ENCODE results near the gene FIGNL1. TPM values are rescaled to one million over a fixed set of nuclear protein-coding genes. Genes with fewer than 3 reads are reported as not detected.

Gene FIGNL1
- total RNA-seq, 1 experiment from 2014 or later = 13.8 TPM

- Histone ChIP-seq H2BK120ac (ENCODE audit: low read depth, low read length, poor library complexity, severe bottlenecking) (no peak overlapping the region), H3K18ac (ENCODE audit: insufficient read length, low read depth, low read length) (no peak overlapping the region), H3K23ac (ENCODE audit: insufficient read length, low read depth, low read length) (no peak overlapping the region), H3K4ac (ENCODE audit: low read depth, low read length) (no peak overlapping the region), H2BK5ac (ENCODE audit: insufficient read length, low read length) (no peak overlapping the region), H3K4me1 (ENCODE audit: insufficient read depth, low read length) (no peaks in the 10 kb centered on the region), H3K79me1 (ENCODE audit: insufficient read depth, low read depth, low read length, poor library complexity, severe bottlenecking) (no peaks in the 10 kb centered on the region), H3K56ac (ENCODE audit: insufficient read length, low read depth, low read length) (no peak overlapping the region), H3T11ph (ENCODE audit: low read length) (no peak overlapping the region), H3K27ac (ENCODE audit: insufficient read length, low read depth, low read length) (no peak overlapping the region), H3K9me3 (ENCODE audit: control insufficient read depth, low read depth, low read length) (no peaks in the 10 kb centered on the region), H3K4me2 (ENCODE audit: insufficient read depth, insufficient read length, low read length) (no peak overlapping the region), H2BK15ac (ENCODE audit: low read depth, low read length) (no peak overlapping the region), H2AFZ (ENCODE audit: low read length) (no peak overlapping the region), H3K14ac (ENCODE audit: insufficient read depth, low read length) (no peak overlapping the region), H3K9ac (ENCODE audit: extremely low read depth, insufficient read length, low read length) (no peak overlapping the region), H3K23me2 (ENCODE audit: insufficient read length, low read depth, low read length, poor library complexity, severe bottlenecking) (no peaks in the 10 kb centered on the region), H4K20me1 (ENCODE audit: control insufficient read depth, insufficient read depth, insufficient read length) (no peaks in the 10 kb centered on the region), H3K79me2 (ENCODE audit: insufficient read depth, low read length) (no peaks in the 10 kb centered on the region), H4K8ac (replicated peaks; ENCODE audit: insufficient read length, low read depth, low read length) (no peak overlapping the region), H2AK5ac (ENCODE audit: insufficient read length, low read length) (no peak overlapping the region), H4K5ac (ENCODE audit: insufficient read length, low read depth, low read length) (no peak overlapping the region), H4K91ac (ENCODE audit: insufficient read length, low read depth, low read length) (no peak overlapping the region), H3K27me3 (ENCODE audit: insufficient read depth, low read length) (no peaks in the 10 kb centered on the region), H2BK12ac (ENCODE audit: insufficient read length, low read depth, low read length) (no peak overlapping the region), H2BK20ac (ENCODE audit: low read depth, low read length, poor library complexity, severe bottlenecking) (no peak overlapping the region)
- H3K9me3 Mint-ChIP-seq = no peaks in the 10 kb centered on the region
- DNase-seq = no peak
- H3K4me1 Mint-ChIP-seq = no peaks in the 10 kb centered on the region
- no peak overlapping the region; a peak in 1 of 7 replicates for H3K27ac Mint-ChIP-seq
- no peak for TF ChIP-seq CTCF (conservative IDR thresholded peaks at IDR 0.05)
- H3K27me3 Mint-ChIP-seq (ENCODE audit: low read depth) = no peaks in the 10 kb centered on the region; the same call in 1 of the 2 replicates
- WGBS (ENCODE audit: extremely low coverage, insufficient read length, low lambda C conversion rate) = no CpG with 5 or more reads among the region's 21 CpGs
- H3K36me3 Mint-ChIP-seq (ENCODE audit: insufficient read depth in 1 of 3, low read depth in 3 of 3) = no peaks in the 10 kb centered on the region
- H3K4me3 Mint-ChIP-seq = no peak overlapping the region
Observed at GRCh38 chr7:50399635-50400034, 50.5 kb downstream of the FIGNL1 start.
